HG03521 (cell line): ENCODE data around the gene TYRO3.
"Not testable (repeated sequence)": the region's sequence is repeated elsewhere in the genome, so short reads cannot be mapped to it uniquely, and the experiment has no call there.

Experiments
- ATAC-seq: cut with Tn5 transposase; IDR thresholded peaks from one replicate; pipeline ENCODE4 v1.9.1; 2021; ENCODE audit warnings: mild to moderate bottlenecking, moderate library complexity; ENCODE audit not compliant: unreplicated experiment

TYRO3 gene

GRCh38 chr15:41553731-41554130 is 5.3 kb upstream of the TYRO3 start:
- ATAC-seq, result no peak

- ATAC-seq, result no peak
Observed at GRCh38 chr15:41554343-41554742, 4.7 kb upstream of the TYRO3 start.

GRCh38 chr15:41554915-41555314 is 4.1 kb upstream of the TYRO3 start:
- no peak for ATAC-seq

GRCh38 chr15:41556677-41557076 is 2.3 kb upstream of the TYRO3 start:
- no peak for ATAC-seq

- ATAC-seq, result no peak
Observed at GRCh38 chr15:41557673-41558399, 1.2 kb upstream of the TYRO3 start.

- no peak for ATAC-seq
Observed at GRCh38 chr15:41559239-41559782, 299 bp downstream of the TYRO3 start.

GRCh38 chr15:41560572-41560874 is 1.5 kb downstream of the TYRO3 start:
- ATAC-seq, result no peak

- no peak for ATAC-seq
Observed at GRCh38 chr15:41561104-41561776, 2.2 kb downstream of the TYRO3 start.

- ATAC-seq, result no peak
Observed at GRCh38 chr15:41561777-41562145, 2.7 kb downstream of the TYRO3 start.

- ATAC-seq, result no peak
Observed at GRCh38 chr15:41562244-41562643, 3.2 kb downstream of the TYRO3 start.

GRCh38 chr15:41562784-41563198 is 3.8 kb downstream of the TYRO3 start:
- no peak for ATAC-seq

GRCh38 chr15:41564286-41564959 is 5.4 kb downstream of the TYRO3 start:
- ATAC-seq, result no peak

- ATAC-seq, result no peak
Observed at GRCh38 chr15:41564960-41565502, 6.0 kb downstream of the TYRO3 start.

GRCh38 chr15:41565702-41566101 is 6.7 kb downstream of the TYRO3 start:
- ATAC-seq, result no peak

GRCh38 chr15:41566121-41566885 is 7.3 kb downstream of the TYRO3 start:
- ATAC-seq, result no peak

GRCh38 chr15:41567261-41567660 is 8.2 kb downstream of the TYRO3 start:
- ATAC-seq, result no peak

GRCh38 chr15:41567862-41568261 is 8.8 kb downstream of the TYRO3 start:
- ATAC-seq, result no peak

GRCh38 chr15:41568350-41569017 is 9.5 kb downstream of the TYRO3 start:
- ATAC-seq, result no peak

- ATAC-seq, result not testable (repeated sequence)
Observed at GRCh38 chr15:41569232-41569631, 10.2 kb downstream of the TYRO3 start.

GRCh38 chr15:41570764-41571163 is 11.8 kb downstream of the TYRO3 start:
- no peak for ATAC-seq
